GM23338 (cell line): ENCODE data around the gene EPB41L4A. TPM values are rescaled to one million over a fixed set of nuclear protein-coding genes. Genes with fewer than 3 reads are reported as not detected.

Experiments
- ATAC-seq: fragments of 200-7000 bp; cut with Tn5 transposase; 3 replicates; pipeline ENCODE4 v1.9.1; 2020
- DNase-seq: peaks from one replicate; pipeline ENCODE4 v3.0.0-alpha.2; 2015; ENCODE audit warnings: low spot score
- H2AFZ ChIP-seq: fragments of 200-600 bp; sonication (generic); 2 replicates; pipeline ENCODE4 v1.8.0; 2016; ENCODE audit warnings: antibody characterized with exemption, mild to moderate bottlenecking, moderate library complexity
- H3F3A ChIP-seq: fragments of 200-600 bp; sonication (generic); replicated peaks from 2 replicates; pipeline ENCODE4 v1.8.0; 2017; ENCODE audit warnings: antibody characterized with exemption, mixed run types, low read depth
- H3K27ac ChIP-seq: fragments of 200-600 bp; sonication (generic); 2 replicates; pipeline ENCODE4 v1.6.1; 2016; ENCODE audit warnings: low read depth
- H3K27me3 ChIP-seq: fragments of 200-600 bp; sonication (generic); 2 replicates; pipeline ENCODE4 v1.8.0; 2016; ENCODE audit warnings: mild to moderate bottlenecking, mixed run types, moderate library complexity; ENCODE audit not compliant: insufficient read depth
- H3K36me3 ChIP-seq: fragments of 200-600 bp; sonication (generic); 2 replicates; pipeline ENCODE4 v1.8.0; 2016; ENCODE audit warnings: mild to moderate bottlenecking; ENCODE audit not compliant: insufficient read depth
- H3K4me1 ChIP-seq: fragments of 200-600 bp; sonication (generic); 2 replicates; pipeline ENCODE4 v1.8.0; 2016; ENCODE audit warnings: mild to moderate bottlenecking, moderate library complexity; ENCODE audit not compliant: insufficient read depth
- H3K4me2 ChIP-seq: fragments of 200-600 bp; sonication (generic); 2 replicates; pipeline ENCODE4 v1.7.1; 2017; ENCODE audit warnings: mixed run types
- H3K4me3 ChIP-seq: fragments of 200-600 bp; sonication (generic); 2 replicates; pipeline ENCODE4 v1.6.1; 2016; ENCODE audit warnings: mixed run types
- H3K79me2 ChIP-seq: fragments of 200-600 bp; sonication (generic); replicated peaks from 2 replicates; pipeline ENCODE4 v1.8.0; 2017; ENCODE audit warnings: mild to moderate bottlenecking; ENCODE audit not compliant: insufficient read depth
- H3K9me2 ChIP-seq: fragments of 200-600 bp; sonication (generic); 2 replicates; pipeline ENCODE4 v1.8.0; 2017; ENCODE audit not compliant: insufficient read depth
- H4K20me1 ChIP-seq: fragments of 200-600 bp; sonication (generic); replicated peaks from 2 replicates; pipeline ENCODE4 v1.8.0; 2017; ENCODE audit warnings: mild to moderate bottlenecking; ENCODE audit not compliant: insufficient read depth
- H3K27ac Mint-ChIP-seq: 2 replicates; pipeline ENCODE4 v1.8.0; 2020; ENCODE audit warnings: inconsistent platforms, mild to moderate bottlenecking, moderate library complexity, mixed read lengths
- H3K27me3 Mint-ChIP-seq: 3 replicates; pipeline ENCODE4 v1.8.0; 2022; ENCODE audit warnings: low read depth, mild to moderate bottlenecking, moderate library complexity, mixed read lengths, inconsistent platforms; ENCODE audit not compliant: insufficient read depth, poor library complexity
- H3K36me3 Mint-ChIP-seq: 3 replicates; pipeline ENCODE4 v1.8.0; 2021; ENCODE audit warnings: low read depth, mild to moderate bottlenecking, inconsistent platforms, moderate library complexity, mixed read lengths
- H3K4me1 Mint-ChIP-seq: 3 replicates; pipeline ENCODE4 v1.8.0; 2020; ENCODE audit warnings: mild to moderate bottlenecking, inconsistent platforms, mixed read lengths
- H3K4me3 Mint-ChIP-seq: 3 replicates; pipeline ENCODE4 v1.8.0; 2021; ENCODE audit warnings: moderate library complexity, mild to moderate bottlenecking, inconsistent platforms, mixed read lengths
- H3K9me3 Mint-ChIP-seq: 3 replicates; pipeline ENCODE4 v1.8.0; 2020; ENCODE audit warnings: moderate library complexity, mild to moderate bottlenecking, inconsistent platforms, mixed read lengths
- CREB1 ChIP-seq: fragments of 250-450 bp; sonication (Bioruptor Pico); IDR thresholded peaks from 2 replicates; pipeline ENCODE4 v1.5.0; 2020; ENCODE audit warnings: low read depth, mild to moderate bottlenecking, moderate library complexity
- CTCF ChIP-seq, 2 experiments: fragments of 200-600 bp in 1 of 2; sonication (generic) in 1 of 2; conservative IDR thresholded peaks; 2 replicates each; pipeline versions ENCODE4 v1.5.1 to v1.6.1; 2016 to 2017; ENCODE audit warnings: antibody characterized with exemption in 2 of 2, low read depth in 2 of 2, mild to moderate bottlenecking in 2 of 2, moderate library complexity in 1 of 2
- ETS1 ChIP-seq: IDR thresholded peaks from 2 replicates; pipeline ENCODE4 v1.6.1; 2016; ENCODE audit warnings: antibody characterized with exemption
- EZH2phosphoT487 ChIP-seq: fragments of 200-600 bp; sonication (generic); IDR thresholded peaks from one replicate; pipeline ENCODE4 v1.8.1; 2018; ENCODE audit warnings: antibody characterized with exemption; ENCODE audit not compliant: unreplicated experiment
- REST ChIP-seq: IDR thresholded peaks from one replicate; pipeline ENCODE4 v1.6.1; 2018; ENCODE audit warnings: antibody characterized with exemption; ENCODE audit not compliant: unreplicated experiment
- ZNF114 ChIP-seq: fragments of 250-450 bp; sonication (Bioruptor Pico); IDR thresholded peaks from 2 replicates; pipeline ENCODE4 v1.5.0; 2020; ENCODE audit warnings: mild to moderate bottlenecking, moderate library complexity
- ZNF331 ChIP-seq: fragments of 250-450 bp; sonication (Bioruptor Pico); IDR thresholded peaks from 2 replicates; pipeline ENCODE4 v1.5.0; 2020; ENCODE audit warnings: low read depth, mild to moderate bottlenecking, moderate library complexity
- ZNF462 ChIP-seq: fragments of 250-450 bp; sonication (Bioruptor Pico); IDR thresholded peaks from 2 replicates; pipeline ENCODE4 v1.5.0; 2020; ENCODE audit warnings: mild to moderate bottlenecking, moderate library complexity
- polyA plus RNA-seq: library from polyadenylated mRNA; unstranded; fragments of >200 nt; fragmentation: Nextera tagmentation; extraction: Ambion mirVana; gene quantifications from 2 replicates; pipeline ENCODE4 v1.2.1, GENCODE V29; 2016
- total RNA-seq: library from RNA; depleted of rRNA; stranded (reverse); fragments of >200 nt; shearing (Covaris generic); gene quantifications from 2 replicates; pipeline ENCODE4 v1.2.3, GENCODE V29; 2014

EPB41L4A gene
- total and polyA plus RNA-seq, 2 experiments from 2014 or later: 5.7 to 6.0 TPM

- TF ChIP-seq CTCF (conservative IDR thresholded peaks at IDR 0.05; ENCODE audit: low read depth in 2 of 2) (no peak), ZNF331 (no peak), EZH2phosphoT487 (no peak), CREB1 (CRISPR knock-in tag) (no peak)
These were observed 148.5 kb downstream of the EPB41L4A start (continued) for GRCh38 chr5:112270299-112271293.

GRCh38 chr5:112267231-112267630, 151.8 kb downstream of the EPB41L4A start:
- Histone ChIP-seq H2AFZ (no peak overlapping the region), H3K79me2 (no peaks in the 10 kb centered on the region), H3K27me3 (no peaks in the 10 kb centered on the region), H3K4me2 (no peak overlapping the region), H3K4me1 (no peaks in the 10 kb centered on the region), H3K36me3 (no peaks in the 10 kb centered on the region), H3K4me3 (no peak overlapping the region), H3F3A (no peaks in the 10 kb centered on the region), H3K9me2 (no peaks in the 10 kb centered on the region), H4K20me1 (no peaks in the 10 kb centered on the region), H3K27ac (no peak overlapping the region)
- Mint-ChIP-seq H3K4me3 (no peak overlapping the region), H3K36me3 (no peaks in the 10 kb centered on the region), H3K9me3 (no peaks in the 10 kb centered on the region), H3K27ac (no peak overlapping the region; the same call in 1 of the 2 replicates), H3K27me3 (no peaks in the 10 kb centered on the region), H3K4me1 (peaks cover 10% of the 10 kb centered on the region; the same call in 2 of the 3 replicates)
- ATAC-seq (no peak), DNase-seq (no peak)
- TF ChIP-seq EZH2phosphoT487: no peak
- no peak for TF ChIP-seq ETS1
- no peak for TF ChIP-seq ZNF462 (CRISPR knock-in tag)
- TF ChIP-seq ZNF331: no peak
- no peak for TF ChIP-seq CREB1 (CRISPR knock-in tag)
- TF ChIP-seq REST: no peak
- no peak for TF ChIP-seq ZNF114
